IMR-90 (cell line): ENCODE data around the gene RAB42.

Experiments used
- BHLHE40 ChIP-seq: fragments of 150-350 bp; IDR thresholded peaks from 2 replicates; pipeline ENCODE4 v1.6.1; 2016; ENCODE audit warnings: mild to moderate bottlenecking, low read depth, low read length
- CEBPB ChIP-seq: IDR thresholded peaks from 2 replicates; pipeline ENCODE4 v1.6.1; 2012; ENCODE audit warnings: low read depth, low read length, improper control_type of control experiment
- CTCF ChIP-seq: conservative IDR thresholded peaks from 2 replicates; pipeline ENCODE4 v1.5.1; 2012; ENCODE audit warnings: mild to moderate bottlenecking, low read depth, low read length, improper control_type of control experiment
- FOS ChIP-seq: fragments of 150-350 bp; IDR thresholded peaks from 2 replicates; pipeline ENCODE4 v1.6.1; 2016; ENCODE audit warnings: low read depth, low read length
- MAFK ChIP-seq: IDR thresholded peaks from 2 replicates; pipeline ENCODE4 v1.6.1; 2012; ENCODE audit warnings: low read depth, low read length, improper control_type of control experiment
- MAZ ChIP-seq: IDR thresholded peaks from 2 replicates; pipeline ENCODE4 v1.6.1; 2012; ENCODE audit warnings: low read depth, mild to moderate bottlenecking, low read length, improper control_type of control experiment, moderate library complexity, borderline replicate concordance
- MXI1 ChIP-seq: IDR thresholded peaks from 2 replicates; pipeline ENCODE4 v1.6.1; 2012; ENCODE audit warnings: low read depth, mild to moderate bottlenecking, low read length, moderate library complexity, borderline replicate concordance
- NFE2L2 ChIP-seq: fragments of 150-350 bp; IDR thresholded peaks from 2 replicates; pipeline ENCODE4 v1.6.1; 2016; ENCODE audit warnings: low read depth, mild to moderate bottlenecking, low read length
- POLR2A ChIP-seq: IDR thresholded peaks from 2 replicates; pipeline ENCODE4 v1.6.1; 2012; ENCODE audit warnings: mild to moderate bottlenecking, low read depth, low read length
- RAD21 ChIP-seq: IDR thresholded peaks from 2 replicates; pipeline ENCODE4 v1.6.1; 2012; ENCODE audit warnings: low read length, improper control_type of control experiment
- RCOR1 ChIP-seq: IDR thresholded peaks from 2 replicates; pipeline ENCODE4 v1.6.1; 2012; ENCODE audit warnings: mild to moderate bottlenecking, low read length, improper control_type of control experiment; ENCODE audit not compliant: insufficient replicate concordance
- RFX5 ChIP-seq: IDR thresholded peaks from 2 replicates; pipeline ENCODE4 v1.8.0; 2012; ENCODE audit warnings: low read depth, mild to moderate bottlenecking, low read length, moderate library complexity
- USF2 ChIP-seq: fragments of 150-350 bp; IDR thresholded peaks from 2 replicates; pipeline ENCODE4 v1.6.1; 2017; ENCODE audit warnings: mild to moderate bottlenecking, antibody characterized with exemption, low read length, low read depth

GRCh38 chr1:28548318-28548717 lies 43.7 kb upstream of the RAB42 start:
- TF ChIP-seq CTCF, result no peak
- TF ChIP-seq BHLHE40, result no peak
- no peak for TF ChIP-seq NFE2L2
- TF ChIP-seq CEBPB, result no peak
- no peak for TF ChIP-seq POLR2A
- TF ChIP-seq MAFK, result no peak
- TF ChIP-seq RFX5, result no peak
- no peak for TF ChIP-seq FOS
- no peak for TF ChIP-seq MXI1
- no peak for TF ChIP-seq RAD21
- no peak for TF ChIP-seq MAZ
- TF ChIP-seq RCOR1, result no peak
- TF ChIP-seq USF2, result no peak
